CD4-positive, alpha-beta T cell treated with Interleukin-10 for 1 hour (primary cell): ENCODE results near the gene SEC24D.
A peak's percentile ranks its signal among the peaks of the same experiment; 100 is the strongest.
"Not testable (repeated sequence)": the region's sequence is repeated elsewhere in the genome, so short reads cannot be mapped to it uniquely, and the experiment has no call there.

Experiments used
- DNase-seq: peaks from one replicate; pipeline ENCODE4 v3.0.0-alpha.2; 2020

SEC24D gene, protein sequence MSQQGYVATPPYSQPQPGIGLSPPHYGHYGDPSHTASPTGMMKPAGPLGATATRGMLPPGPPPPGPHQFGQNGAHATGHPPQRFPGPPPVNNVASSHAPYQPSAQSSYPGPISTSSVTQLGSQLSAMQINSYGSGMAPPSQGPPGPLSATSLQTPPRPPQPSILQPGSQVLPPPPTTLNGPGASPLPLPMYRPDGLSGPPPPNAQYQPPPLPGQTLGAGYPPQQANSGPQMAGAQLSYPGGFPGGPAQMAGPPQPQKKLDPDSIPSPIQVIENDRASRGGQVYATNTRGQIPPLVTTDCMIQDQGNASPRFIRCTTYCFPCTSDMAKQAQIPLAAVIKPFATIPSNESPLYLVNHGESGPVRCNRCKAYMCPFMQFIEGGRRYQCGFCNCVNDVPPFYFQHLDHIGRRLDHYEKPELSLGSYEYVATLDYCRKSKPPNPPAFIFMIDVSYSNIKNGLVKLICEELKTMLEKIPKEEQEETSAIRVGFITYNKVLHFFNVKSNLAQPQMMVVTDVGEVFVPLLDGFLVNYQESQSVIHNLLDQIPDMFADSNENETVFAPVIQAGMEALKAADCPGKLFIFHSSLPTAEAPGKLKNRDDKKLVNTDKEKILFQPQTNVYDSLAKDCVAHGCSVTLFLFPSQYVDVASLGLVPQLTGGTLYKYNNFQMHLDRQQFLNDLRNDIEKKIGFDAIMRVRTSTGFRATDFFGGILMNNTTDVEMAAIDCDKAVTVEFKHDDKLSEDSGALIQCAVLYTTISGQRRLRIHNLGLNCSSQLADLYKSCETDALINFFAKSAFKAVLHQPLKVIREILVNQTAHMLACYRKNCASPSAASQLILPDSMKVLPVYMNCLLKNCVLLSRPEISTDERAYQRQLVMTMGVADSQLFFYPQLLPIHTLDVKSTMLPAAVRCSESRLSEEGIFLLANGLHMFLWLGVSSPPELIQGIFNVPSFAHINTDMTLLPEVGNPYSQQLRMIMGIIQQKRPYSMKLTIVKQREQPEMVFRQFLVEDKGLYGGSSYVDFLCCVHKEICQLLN

GRCh38 chr4:118835571-118836300, at the start of gene SEC24D:
SEC24D (minus strand) TSS chr4:118836126; CDS start chr4:118833696, 2,430 bp downstream.
- peak; percentile 88 for DNase-seq

GRCh38 chr4:118884716-118885115, 48.8 kb upstream of the SEC24D start:
- no peak for DNase-seq

DNA sequence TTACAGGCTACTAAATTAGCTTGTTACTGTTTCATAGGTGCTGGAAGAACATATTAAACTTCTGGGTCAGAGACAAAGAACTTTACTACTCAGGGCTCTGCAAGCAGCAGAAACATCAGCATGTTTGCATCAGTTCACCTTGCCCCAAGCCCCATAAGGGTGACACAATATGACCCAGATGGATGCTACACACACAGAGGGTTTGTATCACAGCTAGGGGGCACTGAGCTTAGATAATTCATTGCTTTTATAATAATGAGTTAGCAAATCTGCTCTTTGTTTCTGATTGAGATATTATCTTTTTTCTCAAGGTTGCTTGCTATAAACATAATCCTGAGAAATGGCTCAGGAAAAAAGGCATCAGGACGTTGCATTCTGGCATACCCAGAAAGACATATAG, 47.9 kb upstream of the SEC24D start:
- DNase-seq = no peak

DNA sequence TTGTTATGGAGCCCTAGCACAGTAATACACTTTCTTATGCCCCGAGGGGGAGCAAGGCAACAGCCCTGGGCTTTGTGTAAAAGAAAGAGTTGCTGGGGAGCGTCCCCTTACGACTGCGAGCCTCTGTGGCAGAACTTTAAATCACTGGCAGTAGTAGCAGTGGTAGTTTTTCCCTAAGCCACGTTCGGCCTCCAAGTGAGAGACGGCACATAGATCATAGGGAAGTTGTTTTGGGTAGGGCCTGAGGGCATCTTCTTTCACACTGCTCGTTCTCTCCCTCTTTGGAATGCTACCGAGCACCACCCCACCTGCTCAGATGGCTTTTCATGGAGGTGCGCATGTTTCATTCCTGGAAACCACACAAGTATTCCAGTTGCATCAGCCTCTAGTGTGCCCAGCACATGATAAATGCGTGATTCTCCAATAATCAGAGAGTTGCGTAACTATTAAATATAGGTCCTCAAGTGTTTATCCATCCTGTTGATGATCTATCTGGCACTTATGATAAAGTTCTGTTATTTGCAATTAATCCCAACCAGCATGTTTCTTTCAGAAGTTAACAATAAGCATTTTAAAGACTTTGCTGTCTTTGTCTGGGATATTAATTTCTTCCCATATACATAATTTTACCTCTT, 45.7 kb upstream of the SEC24D start:
- no peak for DNase-seq

GRCh38 chr4:118879409-118879808, 43.5 kb upstream of the SEC24D start:
- DNase-seq = no peak

GRCh38 chr4:118878507-118878906, 42.6 kb upstream of the SEC24D start:
- DNase-seq = not testable (repeated sequence)

DNA sequence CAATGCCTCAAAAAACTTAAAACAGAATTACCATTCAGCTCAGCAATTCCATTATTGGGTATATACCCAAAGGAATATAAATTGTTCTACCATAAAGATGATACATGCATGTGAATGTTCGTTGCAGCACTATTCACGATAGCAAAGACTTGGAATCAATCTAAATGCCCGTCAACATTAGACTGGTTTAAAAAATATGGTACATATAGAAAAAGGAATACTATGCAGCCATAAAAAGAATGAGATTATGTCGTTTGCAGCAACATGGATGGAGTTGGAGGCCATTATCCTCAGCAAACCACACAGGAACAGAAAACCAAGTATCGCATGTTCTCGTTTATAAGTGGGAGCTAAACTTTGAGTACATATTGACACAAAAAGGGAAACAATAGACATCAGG, 41.9 kb upstream of the SEC24D start:
- DNase-seq = no peak

- DNase-seq = no peak
Measured at GRCh38 chr4:118872181-118872580, 36.3 kb upstream of the SEC24D start.

DNA sequence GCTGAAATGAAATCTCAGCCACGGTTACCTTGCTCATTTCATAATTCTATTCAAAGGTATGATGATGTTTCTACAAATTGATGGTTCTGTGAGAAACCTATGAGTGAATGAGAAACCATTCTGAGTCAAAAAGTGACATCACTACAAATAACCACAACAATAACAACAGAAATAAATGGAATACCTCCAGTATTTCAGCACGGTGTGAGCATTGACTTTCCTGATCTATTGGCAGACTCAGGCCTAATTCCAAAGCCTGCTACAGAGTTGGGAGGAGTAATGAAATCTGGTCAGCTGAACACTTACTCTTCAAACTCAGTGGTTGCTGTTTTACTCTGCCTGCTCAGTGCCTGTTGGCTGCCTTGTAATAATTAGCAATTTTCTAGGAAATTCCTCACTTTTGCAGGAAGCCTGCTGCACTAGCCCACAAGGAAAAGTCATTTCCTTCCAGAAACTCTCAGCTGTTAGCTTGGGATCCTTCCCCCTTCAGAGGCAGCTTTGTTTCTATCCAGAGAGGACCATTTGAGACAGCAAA, 33.9 kb upstream of the SEC24D start:
- DNase-seq = no peak

- no peak for DNase-seq
Measured at GRCh38 chr4:118867311-118868067, 31.6 kb upstream of the SEC24D start.

GRCh38 chr4:118866442-118866841, 30.5 kb upstream of the SEC24D start:
- DNase-seq = no peak

DNA sequence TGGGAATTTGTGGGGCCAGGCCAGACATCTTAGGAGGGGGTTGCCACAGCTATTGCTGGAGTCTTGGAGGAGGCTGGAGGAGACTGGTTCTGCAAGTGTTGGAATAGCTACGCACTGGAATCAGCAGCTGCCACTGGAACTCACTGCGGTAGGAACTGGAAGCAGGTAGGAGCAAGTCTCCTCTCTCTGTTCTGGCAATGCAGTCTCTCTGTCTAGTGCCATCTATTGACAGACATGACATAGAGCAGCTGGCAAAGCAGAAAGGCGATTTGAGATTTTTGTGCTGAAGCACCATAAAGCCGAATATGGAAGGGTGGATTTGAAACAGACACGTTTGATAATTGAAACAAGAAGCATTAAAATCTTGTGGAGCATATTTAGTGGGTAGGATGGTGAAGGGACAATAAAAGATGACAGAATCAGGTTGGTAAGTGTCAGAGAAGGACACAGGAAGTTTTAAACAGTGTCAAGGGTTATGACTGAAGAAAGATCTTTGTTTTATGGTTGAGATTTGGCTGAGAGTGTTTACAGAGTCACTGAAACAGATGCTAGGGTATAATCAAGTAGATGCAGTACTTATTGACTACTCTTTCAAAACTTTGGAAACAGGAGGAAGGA, 29.3 kb upstream of the SEC24D start:
- peak; percentile 46 for DNase-seq

DNA sequence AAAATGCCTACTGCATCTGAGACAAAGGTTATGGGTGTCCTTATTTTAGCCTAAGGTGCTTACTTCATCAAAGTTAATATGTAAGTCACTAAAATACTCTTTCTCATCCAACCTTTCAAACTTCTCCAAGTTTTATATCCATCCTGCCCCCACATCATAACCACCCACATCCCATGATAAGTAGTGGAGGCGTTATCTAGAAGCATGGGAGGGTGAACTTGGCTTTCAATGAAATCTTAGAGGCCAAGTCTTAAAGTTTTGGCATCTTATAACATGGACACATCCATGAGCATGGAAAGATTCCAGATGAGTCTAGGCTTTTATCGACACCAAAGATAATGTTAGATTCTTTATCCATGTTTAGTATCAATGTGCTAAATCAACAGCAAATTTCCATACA, 22.9 kb upstream of the SEC24D start:
- no peak for DNase-seq

GRCh38 chr4:118857760-118858159, 21.8 kb upstream of the SEC24D start:
- DNase-seq = no peak

GRCh38 chr4:118850488-118851173, 14.7 kb upstream of the SEC24D start:
- DNase-seq = peak; percentile 63

- DNase-seq = no peak
Measured at GRCh38 chr4:118849867-118850487, 14.1 kb upstream of the SEC24D start.

GRCh38 chr4:118848901-118849300, 13.0 kb upstream of the SEC24D start:
- no peak for DNase-seq

GRCh38 chr4:118848242-118848641, 12.3 kb upstream of the SEC24D start:
- DNase-seq = no peak

GRCh38 chr4:118846979-118847378, 11.1 kb upstream of the SEC24D start:
- no peak for DNase-seq

- no peak for DNase-seq
Measured at GRCh38 chr4:118845552-118846050, 9.7 kb upstream of the SEC24D start.
